Fibroblast of villous mesenchyme (primary cell): ENCODE data around the gene GPC4. TPM values are rescaled to one million over a fixed set of nuclear protein-coding genes. Genes with fewer than 3 reads are reported as not detected.

Experiments
- DNase-seq: peaks from one replicate; pipeline ENCODE4 v3.0.0-alpha.2; 2010; ENCODE audit warnings: low read depth
- H3K4me3 ChIP-seq: 2 replicates; pipeline ENCODE4 v1.5.1; 2011; ENCODE audit warnings: low read depth, mild to moderate bottlenecking, low read length
- CTCF ChIP-seq: IDR thresholded peaks from 2 replicates; pipeline ENCODE4 v1.5.1; 2012; ENCODE audit warnings: low read depth, mild to moderate bottlenecking, low read length; ENCODE audit not compliant: insufficient read depth
- total RNA-seq: library from RNA; depleted of rRNA; stranded (reverse); fragments of >200 nt; gene quantifications from 2 replicates; pipeline ENCODE4 v1.2.3, GENCODE V29; 2012

GPC4 gene
- total RNA-seq, 1 donor = 0.86 TPM

GRCh38 chrX:133389975-133390374 is 25.3 kb downstream of the GPC4 start:
- TF ChIP-seq CTCF = no peak
- no peak for DNase-seq
- H3K4me3 ChIP-seq = no peak overlapping the region

GRCh38 chrX:133384454-133384853 is 30.8 kb downstream of the GPC4 start:
- TF ChIP-seq CTCF = no peak
- H3K4me3 ChIP-seq = no peak overlapping the region
- DNase-seq = no peak

GRCh38 chrX:133380711-133381619 is 34.3 kb downstream of the GPC4 start:
- no peak overlapping the region for H3K4me3 ChIP-seq
- DNase-seq = no peak
- no peak for TF ChIP-seq CTCF

GRCh38 chrX:133376422-133376821 is 38.9 kb downstream of the GPC4 start:
- H3K4me3 ChIP-seq = no peak overlapping the region
- no peak for DNase-seq
- TF ChIP-seq CTCF = no peak

- no peak for DNase-seq
- TF ChIP-seq CTCF = no peak
- H3K4me3 ChIP-seq = no peak overlapping the region
Observed at GRCh38 chrX:133375615-133376340, 39.5 kb downstream of the GPC4 start.

- no peak for DNase-seq
- TF ChIP-seq CTCF = no peak
- no peak overlapping the region for H3K4me3 ChIP-seq
Observed at GRCh38 chrX:133374874-133375387, 40.4 kb downstream of the GPC4 start.
